Posterior vena cava (tissue), 2 donors: ENCODE data around the gene ST7. TPM values are rescaled to one million over a fixed set of nuclear protein-coding genes. Genes with fewer than 3 reads are reported as not detected.

Experiments used
- DNase-seq: peaks from one replicate; pipeline ENCODE4 v3.0.0-alpha.2; 2020; ENCODE audit warnings: low spot score
- intact Hi-C, 2 donors: fragments of 100-400 bp; cut with DNase I; formaldehyde crosslinking; loops; one replicate each; pipeline versions ENCODE4 v1.14.1 to v1.14.2; 2022 to 2023
- total RNA-seq, 2 donors: library from RNA; stranded (reverse); fragmentation: NEBNext Ultra II Directional; extraction: Animal tissue kit (Norgen Biotek cat#: 25700); gene quantifications; one replicate each; pipeline ENCODE4 v1.2.1, GENCODE V29; 2021
- donor health status: DM: yes; HTN: yes; CAD: no.
- donor health status: DM: yes; HTN: yes; CAD: no.

The ST7 gene
- total RNA-seq, 2 donors from 2014 or later: 14.9 to 16.2 TPM

DNA sequence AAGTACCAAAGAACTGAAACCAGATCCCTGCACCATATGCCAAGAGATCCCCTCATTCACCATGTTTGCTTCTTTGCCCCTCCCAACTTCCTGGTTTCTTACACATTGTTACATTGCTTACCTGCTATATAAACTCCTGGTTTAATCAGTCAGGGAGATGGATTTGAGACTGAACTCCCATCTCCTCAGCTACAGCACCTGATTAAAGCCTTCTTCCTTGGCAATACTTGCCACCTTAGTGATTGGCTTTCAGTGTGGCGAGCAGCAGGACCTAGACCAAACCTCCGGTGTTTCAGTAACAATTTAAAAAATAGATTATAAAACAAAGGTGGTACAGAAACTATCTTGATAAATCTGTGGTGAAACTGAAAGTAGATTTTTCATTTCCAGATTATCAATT, 122.6 kb downstream of the ST7 start:
- no peak for DNase-seq
- intact Hi-C loops: no loop called here

DNA sequence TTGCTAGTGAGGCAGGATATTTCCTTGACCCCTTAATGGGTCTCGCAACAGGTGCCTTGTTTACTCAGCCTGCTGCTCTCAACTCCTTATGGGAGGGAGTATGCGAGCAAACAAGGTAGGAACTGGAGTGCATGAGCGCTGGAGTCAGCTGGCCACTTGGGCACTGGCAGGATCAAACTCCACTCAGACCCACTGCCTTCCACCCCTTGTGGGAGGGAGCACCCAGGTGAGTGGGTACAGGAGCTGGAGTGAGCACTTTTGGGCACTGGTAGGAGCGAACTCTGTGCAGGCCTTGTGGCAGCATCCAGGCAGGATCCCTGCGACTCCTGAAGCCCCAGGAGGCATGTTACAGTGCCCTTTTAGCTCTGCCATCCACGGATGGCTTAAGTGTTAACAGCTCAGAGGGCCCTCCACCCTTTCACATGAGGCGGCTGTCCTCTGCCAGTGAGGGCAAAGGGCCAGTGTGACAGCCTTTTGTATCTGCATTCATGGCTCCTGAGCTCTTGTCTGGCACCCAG, 123.2 kb downstream of the ST7 start:
- intact Hi-C loops: no loop called here
- DNase-seq: no peak

DNA sequence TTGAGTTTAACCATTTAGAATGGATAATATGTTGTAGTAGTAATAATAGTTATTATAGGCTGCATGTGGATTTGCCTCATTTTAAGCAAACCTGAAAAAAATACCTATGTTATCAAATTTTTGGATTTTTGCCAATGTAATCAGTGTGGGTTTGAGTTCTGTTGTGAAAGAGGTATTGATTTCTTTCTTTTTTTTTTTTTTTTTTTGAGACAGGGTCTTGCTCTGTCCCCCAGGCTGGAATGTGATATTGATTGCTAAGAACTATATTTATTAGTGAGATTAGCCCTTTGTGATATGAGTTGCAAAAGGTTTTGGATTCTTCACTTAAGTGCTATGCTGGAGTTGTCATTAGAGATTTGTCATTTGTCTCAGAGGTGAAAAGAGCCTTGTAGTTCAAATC, 124.4 kb downstream of the ST7 start:
- intact Hi-C loops: no loop called here
- DNase-seq: no peak

DNA sequence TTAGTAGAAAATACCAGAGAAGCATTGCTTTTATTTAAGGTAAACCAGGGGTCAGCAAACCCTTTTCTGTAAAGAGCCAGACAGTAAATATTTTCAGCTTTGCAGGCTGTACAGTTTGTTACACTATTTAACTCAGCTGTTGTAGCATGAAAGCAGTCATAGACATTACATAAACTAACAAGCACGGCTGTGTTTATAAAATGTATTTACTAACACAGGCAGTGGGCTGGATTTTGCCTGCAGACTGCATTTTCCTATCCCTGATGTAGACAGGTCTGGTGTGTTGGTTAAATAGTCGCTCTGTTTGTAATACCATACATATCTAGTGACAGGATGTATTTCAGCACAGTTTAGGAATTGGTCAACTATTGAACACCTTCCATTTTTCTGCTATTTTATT, 129.3 kb downstream of the ST7 start:
- intact Hi-C loops: no loop called here
- DNase-seq: no peak

DNA sequence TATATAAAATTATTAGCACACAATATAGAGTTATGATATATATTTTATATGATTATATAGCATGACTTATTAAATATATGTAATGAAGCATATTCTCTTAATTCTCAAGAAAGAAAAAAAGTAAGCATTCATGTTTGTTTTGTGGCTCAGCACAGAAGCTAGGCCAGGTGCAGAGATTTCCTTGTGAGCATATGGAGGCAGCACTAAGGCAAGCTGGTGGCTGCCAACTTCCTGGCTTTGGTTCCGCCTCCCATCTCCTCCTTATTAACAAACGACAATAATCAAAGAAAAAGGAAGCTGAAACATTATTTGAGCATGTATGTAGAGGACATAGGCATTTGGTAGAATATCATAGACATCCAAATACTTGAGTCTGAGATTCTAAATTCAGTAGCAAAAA, 130.3 kb downstream of the ST7 start:
- intact Hi-C loops: no loop called here
- no peak for DNase-seq

DNA sequence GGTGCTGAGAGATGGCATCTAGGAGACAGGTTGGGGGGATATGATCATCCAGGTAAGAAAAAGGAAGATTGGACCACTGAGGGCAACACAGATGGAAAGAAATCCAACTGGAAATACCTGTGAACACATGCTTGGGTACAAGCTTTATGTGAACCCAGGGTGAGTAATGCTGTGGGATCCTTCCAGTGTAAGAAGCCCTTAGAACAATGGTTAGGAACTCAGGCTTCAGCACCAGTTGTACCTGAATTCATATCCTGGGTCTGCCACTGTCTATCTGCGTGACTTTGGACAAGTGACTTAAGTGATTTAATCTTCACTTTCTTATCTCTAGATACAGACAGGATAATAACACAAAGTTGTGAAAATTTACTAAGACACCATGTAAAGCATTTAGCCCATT, 131.0 kb downstream of the ST7 start:
- intact Hi-C loops: no loop called here

DNA sequence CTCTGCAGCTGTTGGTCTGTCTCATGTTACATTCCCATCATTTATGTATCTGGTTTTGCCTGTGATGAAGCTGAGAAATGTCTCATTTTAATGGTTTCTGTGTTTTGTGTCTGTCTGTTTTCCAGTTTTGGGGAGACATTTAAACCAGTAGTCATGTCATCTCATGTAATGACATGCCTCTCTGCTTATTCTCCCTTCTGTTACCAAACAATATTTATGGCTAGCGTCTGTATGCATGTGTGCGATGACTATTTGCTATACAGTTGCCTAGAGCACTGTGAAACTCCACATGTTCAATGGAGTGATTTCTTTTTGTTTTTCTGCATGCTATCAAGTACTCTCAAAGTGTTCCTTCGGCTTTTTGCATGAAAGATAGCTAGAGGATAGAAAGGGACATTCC, 132.0 kb downstream of the ST7 start:
- no peak for DNase-seq
- intact Hi-C loops: no loop called here

More for the DNA sequence above, 131.0 kb downstream of the ST7 start:
- no peak for DNase-seq

DNA sequence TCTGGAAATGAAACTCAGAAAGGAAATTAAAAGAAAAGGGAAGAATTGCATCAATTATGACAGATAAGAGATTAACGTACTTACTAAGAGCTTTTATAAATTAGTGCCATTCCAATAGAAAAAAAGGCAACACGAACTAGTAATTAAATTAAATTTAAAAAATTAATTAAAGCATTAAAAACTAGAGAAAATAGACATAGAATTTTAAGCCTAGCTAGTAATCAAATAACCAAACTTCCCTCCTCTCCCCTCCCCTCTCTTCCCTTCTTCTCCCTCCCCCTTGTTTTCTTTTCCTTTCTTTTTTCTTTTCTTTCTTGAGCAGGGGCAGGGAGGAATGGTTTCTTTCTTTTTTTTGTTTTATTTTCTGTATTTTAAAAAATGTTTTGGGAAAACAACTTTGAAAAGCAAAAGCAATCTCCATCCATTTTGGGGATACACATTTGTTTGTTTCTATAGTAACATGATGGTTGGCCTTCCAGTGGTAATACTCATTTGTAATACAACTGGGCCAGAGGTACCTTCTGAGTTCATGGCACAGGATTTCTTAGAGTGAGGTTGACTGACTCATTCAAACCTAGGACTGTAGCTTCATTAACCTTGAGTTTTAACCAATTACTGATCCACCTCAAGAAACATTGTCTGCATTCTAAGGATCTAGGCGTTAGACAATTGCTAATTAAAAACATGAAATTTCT, 132.6 kb downstream of the ST7 start:
- intact Hi-C loops: no loop called here
- no peak for DNase-seq

DNA sequence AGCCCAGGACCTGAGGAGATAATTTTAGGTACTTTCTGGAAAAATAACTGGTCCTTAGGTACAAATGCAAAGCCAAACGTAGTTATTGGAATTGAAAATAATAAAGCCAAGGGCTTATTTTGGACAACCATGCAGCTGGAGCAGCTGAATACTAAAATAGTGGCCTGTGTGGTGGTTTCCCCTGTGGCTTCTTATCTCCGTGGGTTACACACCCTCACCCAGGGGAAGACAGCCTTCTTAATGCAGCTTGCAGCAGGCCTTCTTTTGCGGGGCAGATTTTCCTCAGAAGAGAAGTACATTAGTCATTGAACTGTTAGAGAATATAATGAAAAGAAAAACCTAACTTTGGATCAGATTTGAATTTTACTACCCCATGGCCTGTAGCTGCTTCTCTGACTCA, 133.5 kb downstream of the ST7 start:
- intact Hi-C loops: no loop called here
- DNase-seq: no peak

DNA sequence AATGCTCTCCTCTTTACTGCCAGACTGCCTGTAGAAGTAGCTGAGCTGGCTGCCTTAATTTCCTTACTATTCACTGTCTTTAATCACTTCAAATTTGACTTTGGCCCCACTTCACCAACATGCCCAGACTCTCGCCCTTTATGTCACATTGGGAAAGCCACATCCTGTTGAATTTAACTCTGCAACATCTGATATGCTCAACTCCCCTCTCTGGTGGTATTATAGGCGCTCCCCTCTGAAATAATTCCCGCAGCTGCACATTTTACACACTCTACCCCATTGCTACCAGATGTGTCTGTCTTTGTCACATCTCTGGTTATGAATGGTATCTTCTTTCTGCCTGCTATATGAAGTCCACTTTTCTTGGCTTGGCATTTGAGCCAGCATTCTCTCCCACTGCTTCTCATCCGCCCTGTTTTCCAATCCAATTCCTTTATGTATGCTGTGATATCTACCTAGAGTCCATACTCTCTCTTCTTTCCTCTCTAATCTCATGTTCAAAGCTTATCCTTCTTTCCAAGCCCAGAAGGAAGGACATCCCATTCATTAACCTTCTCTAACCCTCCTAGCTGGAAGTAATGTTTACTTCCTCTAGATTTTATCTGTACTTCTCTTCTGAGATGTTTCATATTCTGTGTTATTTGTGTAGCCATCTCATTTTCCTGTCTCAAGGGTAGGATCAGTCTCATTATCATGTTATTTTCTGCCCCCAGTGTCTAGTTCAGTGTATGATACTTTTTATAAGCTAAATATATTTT, 134.5 kb downstream of the ST7 start:
- DNase-seq: no peak
- intact Hi-C loops: no loop called here

DNA sequence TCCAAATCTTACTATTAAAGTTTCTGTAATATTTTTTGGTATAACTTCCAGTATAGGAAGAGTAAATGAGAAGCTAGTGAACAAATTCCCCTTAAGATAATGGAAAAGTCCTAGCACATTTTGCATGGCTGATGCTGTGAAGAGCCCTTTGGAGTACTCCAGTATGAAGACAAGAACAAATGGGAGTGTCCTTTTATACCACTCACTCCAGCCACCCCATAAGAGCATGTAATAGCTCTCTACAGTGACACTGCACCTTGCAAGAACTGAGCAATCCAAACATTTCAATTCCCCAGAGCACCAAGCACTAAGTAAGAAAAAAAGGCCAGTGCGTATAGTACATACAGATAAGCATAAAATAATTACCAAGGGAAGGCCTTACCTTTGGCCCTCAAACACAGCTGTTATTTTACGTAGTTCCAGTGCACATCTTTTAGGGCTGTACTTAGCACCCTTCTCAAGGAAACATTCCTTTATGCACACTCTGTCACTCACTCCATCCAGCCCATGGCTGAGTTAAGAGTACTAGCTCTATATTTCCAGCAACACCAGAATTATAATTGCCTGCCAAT, 135.4 kb downstream of the ST7 start:
- no peak for DNase-seq
- intact Hi-C loops: no loop called here

DNA sequence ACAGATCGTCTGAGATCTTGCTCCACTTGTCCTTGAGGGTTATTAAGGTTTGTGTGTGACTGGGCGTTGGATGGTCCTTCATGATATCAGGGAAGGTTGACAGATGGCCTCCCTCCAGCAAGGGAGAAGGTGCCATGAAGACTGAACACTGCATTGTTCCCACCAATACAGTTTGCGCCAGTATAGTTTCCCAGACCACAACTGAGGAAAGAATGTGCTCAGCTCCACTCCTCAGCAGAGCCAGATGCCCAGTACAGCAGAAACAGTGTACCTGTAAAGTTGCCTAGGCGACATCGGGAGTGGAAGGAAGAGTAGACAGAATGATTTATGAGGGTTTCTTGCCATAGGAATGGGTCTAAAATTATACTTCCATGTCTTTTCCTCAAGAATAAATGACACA, 137.5 kb downstream of the ST7 start:
- DNase-seq: no peak
- intact Hi-C loops: no loop called here

DNA sequence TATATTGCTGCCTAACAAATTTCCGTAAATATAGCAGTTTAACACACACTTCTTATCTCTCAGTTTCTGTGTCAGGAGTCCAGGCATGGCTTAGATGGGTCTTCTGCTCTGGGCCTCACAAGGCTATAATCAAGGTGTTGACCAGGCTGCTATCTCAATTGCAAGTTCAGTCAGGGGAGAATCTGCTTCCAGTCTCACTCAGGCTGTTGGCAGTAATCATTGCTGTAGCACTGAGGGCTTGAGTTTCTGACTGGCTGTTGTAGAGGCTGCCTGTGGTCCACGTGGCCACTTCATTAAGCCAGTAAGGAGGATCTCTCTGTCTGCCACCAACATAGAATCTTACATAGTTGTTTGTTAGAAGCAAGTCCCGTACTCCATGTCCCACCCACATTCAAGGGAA, 138.4 kb downstream of the ST7 start:
- no peak for DNase-seq
- intact Hi-C loops: loop anchor here in 1 of 2 donors (1.0 kb wide), 1 partner anchor 41 kb away; no protein-coding TSS in a partner anchor

DNA sequence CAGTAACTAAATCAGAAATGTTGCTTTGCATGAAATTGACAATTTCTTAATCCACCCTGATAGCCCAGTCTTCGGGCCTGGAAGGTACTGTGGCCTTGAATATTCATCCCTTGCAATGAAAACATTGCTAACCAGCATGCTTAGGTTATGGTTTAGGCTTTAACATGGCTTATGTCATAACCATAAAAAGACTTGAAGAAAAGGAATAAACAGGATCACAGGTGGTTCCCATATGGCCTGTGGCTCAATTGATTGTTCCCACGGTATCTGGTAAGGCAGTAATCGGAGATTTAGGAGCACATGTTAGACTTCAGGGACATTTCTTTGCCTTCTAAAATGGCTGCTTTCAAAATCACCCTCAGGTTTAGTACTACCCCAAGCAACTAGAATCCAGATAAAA, 139.5 kb downstream of the ST7 start:
- intact Hi-C loops: loop anchor here in 1 of 2 donors (1.0 kb wide), 1 partner anchor 42 kb away; no protein-coding TSS in a partner anchor
- no peak for DNase-seq

DNA sequence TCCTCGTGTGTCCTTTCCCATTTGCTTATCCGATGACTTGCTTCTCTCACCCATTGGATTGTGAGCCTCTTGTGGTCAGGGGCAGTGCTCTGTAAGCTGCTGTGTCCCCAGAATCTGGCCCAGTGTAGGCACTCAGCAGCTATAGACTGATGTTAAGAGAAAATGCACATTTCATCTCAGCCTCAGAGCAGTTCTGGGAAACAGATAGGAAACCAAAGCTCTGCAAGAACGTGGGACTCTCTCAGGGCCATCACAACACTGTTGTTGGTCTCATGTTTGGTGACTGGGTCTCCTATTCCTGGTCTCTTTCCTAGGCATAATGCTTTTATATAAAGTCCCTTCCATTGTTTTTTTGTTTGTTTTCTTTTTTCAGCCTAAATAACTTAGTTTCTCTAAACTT, 141.2 kb downstream of the ST7 start:
- intact Hi-C loops: no loop called here
- DNase-seq: no peak

DNA sequence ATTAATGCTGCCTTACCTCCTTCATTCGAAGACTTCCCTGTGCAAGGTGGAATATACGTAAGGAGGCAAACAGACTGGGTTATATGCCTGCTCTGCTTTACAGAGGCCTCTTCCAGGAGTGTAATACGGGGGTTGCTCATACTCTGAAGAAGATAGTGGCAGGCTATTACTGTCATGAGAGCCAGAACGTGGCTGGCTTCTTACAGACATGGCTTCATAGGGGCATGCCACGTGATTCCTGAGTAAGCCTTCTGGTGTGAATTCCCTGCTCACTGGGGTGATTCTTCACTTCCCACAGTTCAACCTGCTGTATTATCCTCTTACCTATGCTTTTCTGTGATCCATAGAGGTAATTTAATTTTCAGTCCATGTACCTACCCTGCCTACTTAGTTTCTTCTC, 141.8 kb downstream of the ST7 start:
- no peak for DNase-seq
- intact Hi-C loops: no loop called here

DNA sequence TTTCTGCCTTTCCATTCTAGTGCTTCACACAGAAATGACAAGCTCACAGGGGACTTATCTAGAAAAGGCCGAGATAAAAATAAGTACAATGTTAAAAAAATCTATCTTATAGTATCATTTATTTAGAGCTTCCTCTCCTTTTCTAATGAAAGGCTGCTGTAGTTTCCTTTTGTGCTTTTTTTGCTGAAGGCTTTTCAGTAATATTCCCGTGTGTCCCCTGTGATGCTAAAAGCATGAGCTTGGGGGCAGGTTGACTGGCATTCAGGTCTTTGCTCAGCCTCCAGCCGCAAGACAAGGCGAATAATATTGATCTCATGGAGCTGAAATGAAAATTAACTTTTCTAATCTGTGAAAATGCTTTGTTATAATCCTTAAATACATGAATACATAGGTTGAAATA, 143.0 kb downstream of the ST7 start:
- intact Hi-C loops: no loop called here
- no peak for DNase-seq

DNA sequence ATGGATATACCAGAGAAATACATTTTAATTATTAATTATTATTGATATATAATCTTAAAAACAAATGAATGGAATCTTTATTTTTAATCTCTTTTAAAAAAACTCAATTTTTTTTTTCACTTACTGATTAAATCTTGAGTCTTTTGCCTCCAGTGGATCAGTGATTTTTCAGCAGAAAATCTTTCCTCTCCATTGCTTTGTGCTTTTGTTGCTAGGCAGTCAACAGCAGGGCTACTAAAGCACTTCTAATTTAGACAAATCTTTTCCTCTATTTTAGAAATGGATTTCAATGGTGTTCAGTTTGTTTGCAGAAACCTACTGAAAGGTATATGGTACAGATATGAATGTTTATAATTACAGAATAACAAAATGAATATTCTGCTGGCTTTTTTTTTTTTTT, 143.6 kb downstream of the ST7 start:
- DNase-seq: no peak
- intact Hi-C loops: no loop called here

DNA sequence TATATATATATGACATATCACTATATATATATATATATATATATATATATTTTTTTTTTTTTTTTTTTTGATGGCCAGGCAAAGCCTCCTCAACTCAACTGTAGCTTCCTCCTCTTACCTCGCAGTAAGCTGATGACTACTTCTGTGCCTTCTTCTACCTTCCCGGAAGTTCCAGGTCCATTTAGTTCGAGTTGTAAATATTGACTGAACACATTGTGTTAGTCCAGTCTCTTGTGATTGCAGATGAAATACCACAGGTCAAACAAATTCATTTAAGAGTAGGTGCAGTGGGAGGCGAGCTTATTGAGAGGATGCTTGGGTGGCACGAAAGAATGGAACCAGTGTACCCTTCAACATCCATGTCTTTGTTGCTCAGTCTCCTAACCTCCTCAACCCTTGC, 144.6 kb downstream of the ST7 start:
- DNase-seq: no peak
- intact Hi-C loops: no loop called here

DNA sequence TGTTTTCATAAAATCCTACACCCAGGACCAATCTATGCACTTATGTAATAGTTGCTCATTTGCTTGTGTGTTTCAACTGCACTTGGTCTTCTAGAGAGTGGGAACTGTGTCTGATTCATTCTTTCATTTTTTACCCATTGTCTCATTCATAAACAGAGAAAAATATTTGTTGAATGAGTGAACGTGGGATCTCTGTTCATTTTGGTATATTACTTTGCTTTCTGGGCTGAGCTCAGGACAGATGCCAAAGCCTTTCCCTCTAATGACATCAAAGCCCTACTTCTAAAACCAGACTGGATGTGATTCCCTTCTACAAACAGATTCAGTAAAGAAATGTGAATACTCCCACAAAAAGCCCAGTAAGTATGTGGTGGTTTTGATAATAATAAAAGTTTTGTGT, 145.2 kb downstream of the ST7 start:
- no peak for DNase-seq
- intact Hi-C loops: no loop called here

DNA sequence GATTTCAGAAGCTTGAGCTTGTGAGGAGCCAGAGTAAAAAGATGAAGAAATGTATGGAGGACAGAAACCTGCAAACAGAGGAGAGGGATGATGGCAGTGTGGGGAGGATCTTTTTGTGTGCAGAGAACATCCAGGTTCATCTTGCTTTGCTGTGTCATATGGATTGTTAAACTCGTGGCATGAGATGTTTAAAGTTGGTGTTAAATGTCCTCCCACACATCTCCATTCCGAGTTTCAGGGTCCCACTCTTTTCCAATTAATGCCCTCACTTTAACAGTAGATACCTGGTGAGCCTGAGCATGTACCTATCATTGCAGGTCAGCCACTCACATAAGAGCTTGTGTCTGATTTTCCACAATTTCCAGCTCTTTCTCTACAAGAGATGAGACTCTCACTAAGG, 147.7 kb downstream of the ST7 start:
- intact Hi-C loops: no loop called here
- DNase-seq: no peak
